A673 (cell line): ENCODE measurements around the gene BSCL2. TPM values are rescaled to one million over a fixed set of nuclear protein-coding genes. Genes with fewer than 3 reads are reported as not detected.

Source experiments
- BruUV-seq: library from RNA; stranded (reverse); fragments of 400-500 nt; replicated peaks from 2 replicates; lab custom pipeline; 2021; lab: Mats Ljungman, UMichigan
- CTCF ChIA-PET: fragments of 300-600 bp; sonication (Branson Sonifier 250); formaldehyde crosslinking; loops from one replicate; lab custom pipeline; 2022; ENCODE audit warnings: antibody characterized with exemption; lab: Charles Lee
- POLR2A ChIA-PET: fragments of 300-600 bp; sonication (Branson Sonifier 250); formaldehyde crosslinking; loops from one replicate; lab custom pipeline; 2022; ENCODE audit warnings: antibody characterized with exemption; ENCODE audit not compliant: low non-redundant PET; lab: Charles Lee
- DNase-seq: peaks from one replicate; pipeline ENCODE4 v3.0.0-alpha.2; 2015; ENCODE audit warnings: low spot score
- H3K27ac ChIP-seq: fragments of 200-600 bp; sonication (generic); 2 replicates; pipeline ENCODE4 v1.5.1; 2016; ENCODE audit warnings: mixed run types, low read depth, mild to moderate bottlenecking, mixed read lengths, antibody characterized with exemption, low read length; ENCODE audit not compliant: poor library complexity, severe bottlenecking
- H3K27me3 ChIP-seq: fragments of 200-600 bp; sonication (generic); replicated peaks from 2 replicates; pipeline ENCODE4 v1.6.1; 2017; ENCODE audit warnings: mixed run types, low read depth, mild to moderate bottlenecking, mixed read lengths, antibody characterized with exemption, low read length; ENCODE audit not compliant: insufficient read depth, poor library complexity
- H3K36me3 ChIP-seq: fragments of 200-600 bp; sonication (generic); 2 replicates; pipeline ENCODE4 v1.6.1; 2016; ENCODE audit warnings: mixed run types, mild to moderate bottlenecking, mixed read lengths, antibody characterized with exemption, low read length; ENCODE audit not compliant: insufficient read depth, poor library complexity, severe bottlenecking
- H3K4me1 ChIP-seq: fragments of 200-600 bp; sonication (generic); 2 replicates; pipeline ENCODE4 v1.6.1; 2017; ENCODE audit warnings: mixed run types, mild to moderate bottlenecking, mixed read lengths, antibody characterized with exemption, low read length; ENCODE audit not compliant: insufficient read depth, poor library complexity, severe bottlenecking
- H3K4me3 ChIP-seq: fragments of 200-600 bp; sonication (generic); 2 replicates; pipeline ENCODE4 v1.5.1; 2016; ENCODE audit warnings: low read depth, mixed run types, mild to moderate bottlenecking, mixed read lengths, low read length; ENCODE audit not compliant: poor library complexity, severe bottlenecking
- H3K9me3 ChIP-seq: fragments of 200-600 bp; sonication (generic); 2 replicates; pipeline ENCODE4 v1.6.1; 2016; ENCODE audit warnings: mixed run types, low read depth, mild to moderate bottlenecking, mixed read lengths, antibody characterized with exemption, low read length; ENCODE audit not compliant: poor library complexity, severe bottlenecking
- CTCF ChIP-seq: fragments of 300-800, 200-600 bp; sonication (generic); conservative IDR thresholded peaks from 2 replicates; pipeline ENCODE4 v1.5.1; 2017; ENCODE audit warnings: low read depth, mild to moderate bottlenecking, antibody characterized with exemption, low read length, moderate library complexity, mixed read lengths
- EZH2 ChIP-seq: fragments of 200-600 bp; sonication (generic); IDR thresholded peaks from 2 replicates; pipeline ENCODE4 v1.6.1; 2017; ENCODE audit warnings: borderline replicate concordance, low read depth, mild to moderate bottlenecking, mixed read lengths, antibody characterized with exemption, low read length; ENCODE audit not compliant: poor library complexity, severe bottlenecking
- intact Hi-C: fragments of 100-400 bp; cut with micrococcal nuclease; formaldehyde crosslinking; loops from one replicate; pipeline ENCODE4 v1.10.0; 2022; ENCODE audit not compliant: unreplicated experiment
- total RNA-seq: library from RNA; stranded (reverse); gene quantifications from 2 replicates; pipeline ENCODE4 v1.2.3, GENCODE V29; 2021

The BSCL2 gene
- total RNA-seq, 1 experiment from 2014 or later: 123 TPM

- TF ChIP-seq CTCF (no peak), EZH2 (no peak)
- Histone ChIP-seq H3K36me3 (peaks cover 43% of the 10 kb centered on the region), H3K9me3 (no peaks in the 10 kb centered on the region), H3K27me3 (no peaks in the 10 kb centered on the region), H3K4me3 (no peak overlapping the region), H3K27ac (no peak overlapping the region), H3K4me1 (peaks cover 8% of the 10 kb centered on the region)
- POLR2A ChIA-PET: no interaction called here
- DNase-seq: no peak
- CTCF ChIA-PET: no interaction called here
- no TSS peak for BruUV-seq
- intact Hi-C loops: no loop called here
Observed at GRCh38 chr11:62644220-62644619, 63.0 kb downstream of the BSCL2 start.

Other genes with a start within 250 kb of the BSCL2 start
- gene AHNAK, start 160.6 kb downstream of the BSCL2 start, total RNA-seq: 71.7 and 73.0 TPM in 2 replicates
- 1,804 and 1,817 TPM in 2 replicates for gene EEF1G, start 133.5 kb downstream of the BSCL2 start, total RNA-seq
- gene TUT1, start 115.9 kb downstream of the BSCL2 start, total RNA-seq: 27.3 and 27.6 TPM in 2 replicates
- 241 and 243 TPM in 2 replicates for gene MTA2, start 105.6 kb downstream of the BSCL2 start, total RNA-seq
- gene EML3, start 94.6 kb downstream of the BSCL2 start, total RNA-seq: 21.3 and 30.4 TPM in 2 replicates
- 1.1 and 1.3 TPM in 2 replicates for gene ROM1, start 94.2 kb downstream of the BSCL2 start, total RNA-seq
- 64.7 and 68.2 TPM in 2 replicates for gene B3GAT3, start 85.4 kb downstream of the BSCL2 start, total RNA-seq
- 475 and 489 TPM in 2 replicates for gene GANAB, start 60.8 kb downstream of the BSCL2 start, total RNA-seq
- 29.3 and 30.0 TPM in 2 replicates for gene INTS5, start 54.1 kb downstream of the BSCL2 start, total RNA-seq
- 124 and 141 TPM in 2 replicates for gene C11orf98, start 42.2 kb downstream of the BSCL2 start, total RNA-seq
- 59.7 and 68.8 TPM in 2 replicates for gene CSKMT, start 42.1 kb downstream of the BSCL2 start, total RNA-seq
- gene UQCC3, start 35.8 kb downstream of the BSCL2 start, total RNA-seq: 28.0 and 29.0 TPM in 2 replicates
- gene LBHD1, start 35.2 kb downstream of the BSCL2 start, total RNA-seq: 7.1 and 7.8 TPM in 2 replicates
- 143 and 147 TPM in 2 replicates for gene UBXN1, start 28.4 kb downstream of the BSCL2 start, total RNA-seq
- gene LRRN4CL, start 17.9 kb downstream of the BSCL2 start, total RNA-seq: 0.37 and 0.52 TPM in 2 replicates
- gene GNG3, start 252 bp upstream of the BSCL2 start, total RNA-seq: 0.45 and 0.72 TPM in 2 replicates
- 104 and 105 TPM in 2 replicates for gene HNRNPUL2, start 20.0 kb upstream of the BSCL2 start, total RNA-seq
- gene TTC9C, start 21.1 kb upstream of the BSCL2 start, total RNA-seq: 66.5 and 66.8 TPM in 2 replicates
- 12.0 and 13.1 TPM in 2 replicates for gene ZBTB3, start 46.7 kb upstream of the BSCL2 start, total RNA-seq
- 159 and 166 TPM in 2 replicates for gene POLR2G, start 54.2 kb upstream of the BSCL2 start, total RNA-seq
- 70.0 and 70.9 TPM in 2 replicates for gene TAF6L, start 64.0 kb upstream of the BSCL2 start, total RNA-seq
- gene TMEM179B, start 80.0 kb upstream of the BSCL2 start, total RNA-seq: 46.6 and 52.1 TPM in 2 replicates
- 23.4 and 29.3 TPM in 2 replicates for gene TMEM223, start 84.6 kb upstream of the BSCL2 start, total RNA-seq
- 78.8 and 82.0 TPM in 2 replicates for gene NXF1, start 98.0 kb upstream of the BSCL2 start, total RNA-seq
- gene STX5, start 124.6 kb upstream of the BSCL2 start, total RNA-seq: 29.2 and 38.1 TPM in 2 replicates
- gene TEX54, start 125.4 kb upstream of the BSCL2 start, total RNA-seq: 0.77 TPM in 1 of 2 replicates, not detected in the other
- 147 and 155 TPM in 2 replicates for gene WDR74, start 132.2 kb upstream of the BSCL2 start, total RNA-seq
- 480 and 511 TPM in 2 replicates for gene SLC3A2, start 173.5 kb upstream of the BSCL2 start, total RNA-seq
- 0.17 and 0.41 TPM in 2 replicates for gene CHRM1, start 213.9 kb upstream of the BSCL2 start, total RNA-seq